K562 (cell line): ENCODE data around the gene SRBD1. TPM values are rescaled to one million over a fixed set of nuclear protein-coding genes. Genes with fewer than 3 reads are reported as not detected.

ENCODE experiments used
- ATAC-seq: fragments of 200-7000 bp; cut with Tn5 transposase; 3 replicates; pipeline ENCODE4 v1.9.1; 2020; ENCODE audit warnings: moderate library complexity
- BruUV-seq: library from RNA; stranded (reverse); fragments of 400-500 nt; replicated peaks from 2 replicates; lab custom pipeline; 2021; lab: Mats Ljungman, UMichigan
- CTCF ChIA-PET: fragments of 300-600 bp; formaldehyde crosslinking; extraction: SDS; loops from one replicate; lab custom pipeline; 2021; ENCODE audit warnings: low intra/inter-chr PET ratio; lab: Yijun Ruan, JAX
- POLR2A ChIA-PET: fragments of 300-600, 350-650 bp; sonication (Branson Sonifier 250); formaldehyde crosslinking; extraction: SDS; loops from one replicate; lab custom pipeline; 2021; ENCODE audit warnings: antibody characterized with exemption, inconsistent platforms; lab: Yijun Ruan, JAX
- DNase-seq, 4 experiments: peaks; one replicate each; pipeline versions ENCODE4 v3.0.0 to v3.0.0-alpha.2; 2011 to 2018; ENCODE audit warnings: low spot score in 3 of 4, mixed read lengths in 3 of 4; ENCODE audit errors: extremely low read depth in 1 of 4
- FAIRE-seq: peaks from 2 replicates; lab custom pipeline; 2011; peaks lifted over from hg19 to GRCh38; lab: Jason Lieb, UNC
- H2AFZ ChIP-seq: 2 replicates; pipeline ENCODE4 v1.6.0; 2011; ENCODE audit warnings: low read depth, low read length, control low read depth, inconsistent platforms
- H3K27ac ChIP-seq: fragments of 200-600 bp; 3 replicates; pipeline ENCODE4 v1.8.0; 2011; ENCODE audit warnings: low read depth, mild to moderate bottlenecking, control low read depth, inconsistent platforms, low read length, moderate library complexity, mixed read lengths; ENCODE audit errors: extremely low read depth
- H3K27me3 ChIP-seq, 2 experiments: fragments of 300-600 bp in 1 of 2; 2 replicates in 1 of 2; 3 replicates in 1 of 2; pipeline versions ENCODE4 v1.6.0 to v1.8.0; 2011; ENCODE audit warnings: inconsistent platforms in 2 of 2, low read length in 2 of 2, mild to moderate bottlenecking in 1 of 2, mixed read lengths in 1 of 2, moderate library complexity in 1 of 2; ENCODE audit not compliant: control insufficient read depth in 2 of 2, insufficient read depth in 2 of 2
- H3K36me3 ChIP-seq: fragments of 300-600 bp; 3 replicates; pipeline ENCODE4 v1.8.0; 2011; ENCODE audit warnings: mild to moderate bottlenecking, low read length, inconsistent platforms; ENCODE audit not compliant: control insufficient read depth, insufficient read depth
- H3K4me1 ChIP-seq, 2 experiments: fragments of 200-600 bp in 1 of 2; replicated peaks in 1 of 2; 2 replicates in 1 of 2; 3 replicates in 1 of 2; pipeline versions ENCODE4 v1.5.1 to v1.8.0; 2011; ENCODE audit warnings: inconsistent platforms in 2 of 2, low read length in 2 of 2, mild to moderate bottlenecking in 1 of 2, mixed read lengths in 1 of 2, moderate library complexity in 1 of 2; ENCODE audit not compliant: control insufficient read depth in 2 of 2, insufficient read depth in 2 of 2
- H3K4me2 ChIP-seq: 2 replicates; pipeline ENCODE4 v1.6.1; 2011; ENCODE audit warnings: low read length, control low read depth, inconsistent platforms, mixed read lengths; ENCODE audit not compliant: insufficient read depth
- H3K4me3 ChIP-seq: fragments of 200-600 bp; sonication (generic), shearing (Covaris generic); 2 replicates; pipeline ENCODE4 v1.5.1; 2016; ENCODE audit warnings: control low read depth, inconsistent platforms
- H3K79me2 ChIP-seq: fragments of 200-600 bp; 3 replicates; pipeline ENCODE4 v1.8.0; 2011; ENCODE audit warnings: low read length, inconsistent platforms; ENCODE audit not compliant: control insufficient read depth, insufficient read depth
- H3K9ac ChIP-seq, 2 experiments: 2 replicates each; pipeline versions ENCODE4 v1.6.0 to v1.6.1; 2011; ENCODE audit warnings: low read depth in 2 of 2, low read length in 2 of 2, control low read depth in 1 of 2, inconsistent platforms in 1 of 2, mild to moderate bottlenecking in 1 of 2, mixed read lengths in 1 of 2; ENCODE audit not compliant: insufficient read depth in 1 of 2
- H3K9me1 ChIP-seq: one replicate; pipeline ENCODE4 v1.6.0; 2011; ENCODE audit warnings: inconsistent platforms, mild to moderate bottlenecking, low read length, moderate library complexity; ENCODE audit not compliant: control insufficient read depth, insufficient read depth
- H3K9me3 ChIP-seq: replicated peaks from 2 replicates; pipeline ENCODE4 v1.5.1; 2011; ENCODE audit warnings: low read depth, low read length, inconsistent platforms; ENCODE audit not compliant: control insufficient read depth, insufficient read depth
- H4K20me1 ChIP-seq: replicated peaks from 2 replicates; pipeline ENCODE4 v1.6.1; 2011; ENCODE audit warnings: low read length, inconsistent platforms, mixed read lengths; ENCODE audit not compliant: control insufficient read depth, insufficient read depth
- ARHGAP35 ChIP-seq: fragments of 450-650 bp; IDR thresholded peaks from 2 replicates; pipeline ENCODE4 v1.6.1; 2018; ENCODE audit not compliant: partially characterized antibody
- BACH1 ChIP-seq: fragments of 200-800 bp; sonication (Bioruptor generic); IDR thresholded peaks from 2 replicates; pipeline ENCODE4 v1.6.1; 2016; ENCODE audit warnings: missing genetic modification characterization, missing compliant biosample characterization
- CCAR2 ChIP-seq: fragments of 200-400 bp; formaldehyde crosslinking; IDR thresholded peaks from 2 replicates; pipeline ENCODE4 v1.6.1; 2017; ENCODE audit warnings: mild to moderate bottlenecking, low read depth, low read length
- ELF1 ChIP-seq: fragments of 200-800 bp; sonication (Bioruptor generic); IDR thresholded peaks from 2 replicates; pipeline ENCODE4 v1.6.1; 2016; ENCODE audit warnings: missing genetic modification characterization, missing compliant biosample characterization
- EP400 ChIP-seq: fragments of 450-650 bp; IDR thresholded peaks from 2 replicates; pipeline ENCODE4 v1.6.1; 2017; ENCODE audit warnings: antibody characterized with exemption, mild to moderate bottlenecking, moderate library complexity
- FOXA1 ChIP-seq: fragments of 450-650 bp; IDR thresholded peaks from 2 replicates; pipeline ENCODE4 v1.6.1; 2016; ENCODE audit warnings: mild to moderate bottlenecking, borderline replicate concordance
- FOXA3 ChIP-seq, 2 experiments: fragments of 450-650 bp in 1 of 2; sonication (generic) in 1 of 2; formaldehyde crosslinking; IDR thresholded peaks in 1 of 2; conservative IDR thresholded peaks in 1 of 2; 2 replicates each; pipeline versions ENCODE4 v1.4.0 to v1.8.0; 2020 to 2022; ENCODE audit warnings: mild to moderate bottlenecking in 2 of 2, missing genetic modification reagents in 1 of 2
- HLTF ChIP-seq: fragments of 450-650 bp; IDR thresholded peaks from 2 replicates; pipeline ENCODE4 v1.6.1; 2016
- HMG20A ChIP-seq: fragments of 450-650 bp; formaldehyde crosslinking; conservative IDR thresholded peaks from 2 replicates; pipeline ENCODE4 v1.4.0; 2020; ENCODE audit warnings: mild to moderate bottlenecking, mixed read lengths
- MAFF ChIP-seq: IDR thresholded peaks from 2 replicates; pipeline ENCODE4 v1.6.1; 2012; ENCODE audit warnings: low read length, improper control_type of control experiment
- NBN ChIP-seq: fragments of 450-650 bp; IDR thresholded peaks from 2 replicates; pipeline ENCODE4 v1.6.1; 2016; ENCODE audit warnings: low read depth, mild to moderate bottlenecking
- NCOA2 ChIP-seq, 2 experiments: fragments of 450-650 bp; IDR thresholded peaks; 2 replicates each; pipeline ENCODE4 v1.6.1; 2018; ENCODE audit warnings: mild to moderate bottlenecking in 2 of 2, moderate library complexity in 1 of 2; ENCODE audit not compliant: partially characterized antibody in 2 of 2
- NFE2 ChIP-seq: IDR thresholded peaks from 2 replicates; pipeline ENCODE4 v1.6.1; 2014; ENCODE audit warnings: antibody characterized with exemption, low read depth
- NFIC ChIP-seq: fragments of 450-650 bp; IDR thresholded peaks from 2 replicates; pipeline ENCODE4 v1.6.1; 2017; ENCODE audit warnings: mild to moderate bottlenecking, inconsistent platforms
- PRMT5 ChIP-seq: sonication (generic); formaldehyde crosslinking; IDR thresholded peaks from 2 replicates; pipeline ENCODE4 v1.5.0; 2020; ENCODE audit warnings: missing genetic modification reagents
- SETDB1 ChIP-seq: IDR thresholded peaks from one replicate; pipeline ENCODE4 v1.6.1; 2012; ENCODE audit warnings: low read length, control low read depth, inconsistent platforms
- TEAD1 ChIP-seq, 2 experiments: fragments of 450-650 bp in 1 of 2; sonication (generic) in 1 of 2; formaldehyde crosslinking; IDR thresholded peaks; 2 replicates each; pipeline versions ENCODE4 v1.4.0 to v1.8.0; 2020 to 2022; ENCODE audit warnings: mild to moderate bottlenecking in 2 of 2, missing genetic modification reagents in 1 of 2
- ZFX ChIP-seq: sonication (generic); formaldehyde crosslinking; IDR thresholded peaks from 2 replicates; pipeline ENCODE4 v1.8.0; 2022; ENCODE audit warnings: mild to moderate bottlenecking, missing genetic modification reagents, moderate library complexity
- WGBS: fragments of 100-300 bp; shearing (Covaris generic); methylation state at CpG from one replicate; pipeline ENCODE4 v1.1.6; 2016; ENCODE audit warnings: low coverage, mixed read lengths; ENCODE audit not compliant: insufficient coverage; ENCODE audit errors: missing lambda C conversion rate; 5-methylcytosine and 5-hydroxymethylcytosine counted together
- in situ Hi-C: fragments of 300-500 bp; cut with MboI; formaldehyde crosslinking; loops from 4 replicates; pipeline ENCODE4 v1.15.0; 2018; ENCODE audit warnings: inconsistent platforms, mixed read lengths
- intact Hi-C: fragments of 100-400 bp; cut with micrococcal nuclease; formaldehyde crosslinking; loops from 2 replicates; pipeline ENCODE4 v1.14.2; 2022
- polyA plus RNA-seq, 8 experiments: library from polyadenylated mRNA; depleted of rRNA in 4 of 8; stranded (reverse) in 5 of 8; unstranded in 3 of 8; fragments of >200 nt; fragmentation: Nextera tagmentation in 2 of 8; fragmentation: Illumina TruSeq in 1 of 8; extraction: Ambion mirVana in 2 of 8; extraction: Trizol in 1 of 8; gene quantifications; 2 replicates each; pipeline versions ENCODE4 v1.2.1 to v1.2.3, GENCODE V29; 2011 to 2014; ENCODE audit warnings: inconsistent platforms in 1 of 8, missing spikeins in 1 of 8
- total RNA-seq, 7 experiments: library from RNA; depleted of rRNA in 6 of 7; stranded (reverse); fragments of >200 nt in 6 of 7; fragmentation: Illumina TruSeq in 2 of 7; extraction: Trizol in 2 of 7; gene quantifications; 2 replicates each; pipeline versions ENCODE4 v1.2.1 to v1.2.3, GENCODE V29; 2011 to 2021; ENCODE audit warnings: low replicate concordance in 1 of 7
- TF ChIP-seq, protein P1 (sequence below): sonication (generic); formaldehyde crosslinking; IDR thresholded peaks from 2 replicates; pipeline ENCODE4 v1.8.0; 2022; ENCODE audit warnings: missing genetic modification reagents, mild to moderate bottlenecking, borderline replicate concordance
- TF ChIP-seq, protein P2 (sequence below): fragments of 450-650 bp; formaldehyde crosslinking; IDR thresholded peaks from 2 replicates; pipeline ENCODE4 v1.4.0; 2020; ENCODE audit warnings: mild to moderate bottlenecking, moderate library complexity

SRBD1 gene
- total and polyA plus RNA-seq, 9 of the 15 experiments (the other 6 are each of a cell fraction or from before 2014, with no cell fraction given): 6.9 to 23.2 (median 14.7) TPM

DNA sequence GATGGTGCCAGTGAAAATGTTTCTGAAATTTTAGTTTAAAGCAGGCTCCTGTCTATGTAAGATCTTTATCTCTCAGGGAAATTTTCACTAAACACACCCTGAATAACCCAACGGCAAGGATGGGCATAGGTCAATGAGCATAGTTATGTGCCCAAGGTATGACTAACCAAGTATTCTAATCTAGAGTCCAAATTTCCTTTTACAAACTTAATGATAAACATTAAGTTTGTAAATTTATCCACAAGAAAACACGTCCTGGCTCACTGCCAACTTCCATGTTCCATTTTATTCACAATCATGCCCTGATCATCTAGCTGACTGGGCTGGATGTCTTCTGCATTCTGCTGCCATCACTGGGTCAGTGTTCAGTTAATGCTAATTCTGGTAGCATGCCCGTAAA lies 151.2 kb downstream of the SRBD1 start (continued):
- TF ChIP-seq NFIC: peak; percentile 94
- TF ChIP-seq, protein P1, sequence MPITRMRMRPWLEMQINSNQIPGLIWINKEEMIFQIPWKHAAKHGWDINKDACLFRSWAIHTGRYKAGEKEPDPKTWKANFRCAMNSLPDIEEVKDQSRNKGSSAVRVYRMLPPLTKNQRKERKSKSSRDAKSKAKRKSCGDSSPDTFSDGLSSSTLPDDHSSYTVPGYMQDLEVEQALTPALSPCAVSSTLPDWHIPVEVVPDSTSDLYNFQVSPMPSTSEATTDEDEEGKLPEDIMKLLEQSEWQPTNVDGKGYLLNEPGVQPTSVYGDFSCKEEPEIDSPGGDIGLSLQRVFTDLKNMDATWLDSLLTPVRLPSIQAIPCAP (CRISPR knock-in tag): no peak
- TF ChIP-seq NBN: no peak
- TF ChIP-seq HLTF: no peak
- TF ChIP-seq NFE2: no peak
- TF ChIP-seq PRMT5 (CRISPR knock-in tag): no peak
- no peak for TF ChIP-seq FOXA1

DNA sequence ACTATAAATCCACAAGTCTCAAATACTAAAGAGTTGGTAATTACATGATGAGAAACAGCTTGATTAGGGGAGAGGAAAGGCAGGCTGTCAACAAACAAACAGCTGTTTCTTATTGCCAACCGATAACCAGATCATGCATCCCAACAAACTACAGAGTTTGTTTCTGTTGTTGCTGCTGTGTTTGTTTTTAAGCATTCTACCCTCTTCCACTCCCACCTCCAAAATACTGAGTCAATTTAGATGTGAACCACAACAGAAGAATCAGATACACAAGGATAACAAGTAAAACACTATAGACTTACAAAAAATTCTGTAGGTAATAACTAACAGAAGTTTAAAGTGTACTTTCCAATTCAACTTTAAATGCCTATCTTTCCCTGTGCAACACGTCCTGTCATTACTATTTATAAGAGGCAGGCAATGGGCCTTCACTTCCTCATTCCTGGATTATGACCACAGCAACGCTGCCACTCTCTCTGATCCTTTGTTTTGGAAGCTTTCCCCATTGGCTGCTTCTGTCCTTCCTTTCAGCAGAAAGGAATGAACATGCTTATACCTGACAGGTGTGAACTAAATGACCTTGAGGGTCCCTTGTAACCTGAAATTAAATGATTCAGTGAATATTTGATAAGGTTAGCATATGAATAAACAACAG lies 152.0 kb downstream of the SRBD1 start:
- BruUV-seq: no TSS peak
- H2AFZ ChIP-seq: peak overlapping the region; percentile 52; the same call in 1 of the 2 replicates
- in situ Hi-C loops (no loop called here), intact Hi-C loops (no loop called here)
- ATAC-seq (peak; percentile 78), DNase-seq (peak in 2 of 4 experiments; percentile 24 to 27), FAIRE-seq (peak; percentile 32)
- ChIA-PET POLR2A (interaction anchor here (1.0 kb wide), 1 partner anchor 9 kb away, joined by 3 read pairs; no protein-coding TSS in a partner anchor), CTCF (no interaction called here)
- no peak overlapping the region for H3K9ac ChIP-seq
- no peak overlapping the region for H3K4me3 ChIP-seq
- H3K9me1 ChIP-seq: no peaks in the 10 kb centered on the region
- 0 out of 3 replicates have a peak, but pooled peaks cover 2% of the 10 kb centered on the region for H3K36me3 ChIP-seq
- H4K20me1 ChIP-seq: no peaks in the 10 kb centered on the region
- H3K4me2 ChIP-seq: peak overlapping the region; percentile 16; the same call in 1 of the 2 replicates
- 14% methylated on average over 3 of the region's 3 CpGs for WGBS
- H3K9me3 ChIP-seq: no peaks in the 10 kb centered on the region
- no peaks in the 10 kb centered on the region for H3K79me2 ChIP-seq
- H3K27me3 ChIP-seq: no peaks in the 10 kb centered on the region
- peak overlapping the region; percentile 19; the same call in 1 of the 3 replicates for H3K27ac ChIP-seq
- H3K4me1 ChIP-seq: peaks cover 0 to 8% of the 10 kb centered on the region in 2 experiments; a peak in 2 of 5 replicates
- TF ChIP-seq TEAD1 (CRISPR knock-in tag; IDR thresholded peaks at IDR 0.05): peak; percentile 45 to 97; a peak in 3 of 4 replicates
- no peak for TF ChIP-seq EP400
- no peak for TF ChIP-seq BACH1
- TF ChIP-seq FOXA3 (CRISPR knock-in tag; conservative IDR thresholded peaks at IDR 0.05 in 1 of 2, IDR thresholded peaks at IDR 0.05 in 1 of 2): no peak
- no peak for TF ChIP-seq MAFF
- no peak for TF ChIP-seq SETDB1
- TF ChIP-seq NCOA2 (IDR thresholded peaks at IDR 0.05; ENCODE audit: partially characterized antibody in 2 of 2): no peak
- TF ChIP-seq HMG20A (CRISPR knock-in tag): no peak
- no peak for TF ChIP-seq CCAR2
- no peak for TF ChIP-seq ARHGAP35
- peak; percentile 41; the same call in 1 of the 2 replicates for TF ChIP-seq ZFX (CRISPR knock-in tag)
- TF ChIP-seq, protein P2, sequence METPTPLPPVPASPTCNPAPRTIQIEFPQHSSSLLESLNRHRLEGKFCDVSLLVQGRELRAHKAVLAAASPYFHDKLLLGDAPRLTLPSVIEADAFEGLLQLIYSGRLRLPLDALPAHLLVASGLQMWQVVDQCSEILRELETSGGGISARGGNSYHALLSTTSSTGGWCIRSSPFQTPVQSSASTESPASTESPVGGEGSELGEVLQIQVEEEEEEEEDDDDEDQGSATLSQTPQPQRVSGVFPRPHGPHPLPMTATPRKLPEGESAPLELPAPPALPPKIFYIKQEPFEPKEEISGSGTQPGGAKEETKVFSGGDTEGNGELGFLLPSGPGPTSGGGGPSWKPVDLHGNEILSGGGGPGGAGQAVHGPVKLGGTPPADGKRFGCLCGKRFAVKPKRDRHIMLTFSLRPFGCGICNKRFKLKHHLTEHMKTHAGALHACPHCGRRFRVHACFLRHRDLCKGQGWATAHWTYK (CRISPR knock-in tag): no peak
- TF ChIP-seq ELF1 (tag): peak; percentile 77
